GM12865 (cell line): ENCODE data around the gene TTLL10.

Experiments
- DNase-seq: peaks from one replicate; pipeline ENCODE4 v3.0.0; 2010; ENCODE audit warnings: low read depth
- H3K4me3 ChIP-seq: 2 replicates; pipeline ENCODE4 v1.5.1; 2011; ENCODE audit warnings: mild to moderate bottlenecking, low read depth, low read length, control low read depth
- TF ChIP-seq, protein P1 (sequence below): IDR thresholded peaks from 2 replicates; pipeline ENCODE4 v1.5.1; 2011; ENCODE audit warnings: low read length, control low read depth, low read depth, inconsistent platforms; ENCODE audit not compliant: insufficient read depth; ENCODE audit errors: missing control alignments

TTLL10 gene

DNA sequence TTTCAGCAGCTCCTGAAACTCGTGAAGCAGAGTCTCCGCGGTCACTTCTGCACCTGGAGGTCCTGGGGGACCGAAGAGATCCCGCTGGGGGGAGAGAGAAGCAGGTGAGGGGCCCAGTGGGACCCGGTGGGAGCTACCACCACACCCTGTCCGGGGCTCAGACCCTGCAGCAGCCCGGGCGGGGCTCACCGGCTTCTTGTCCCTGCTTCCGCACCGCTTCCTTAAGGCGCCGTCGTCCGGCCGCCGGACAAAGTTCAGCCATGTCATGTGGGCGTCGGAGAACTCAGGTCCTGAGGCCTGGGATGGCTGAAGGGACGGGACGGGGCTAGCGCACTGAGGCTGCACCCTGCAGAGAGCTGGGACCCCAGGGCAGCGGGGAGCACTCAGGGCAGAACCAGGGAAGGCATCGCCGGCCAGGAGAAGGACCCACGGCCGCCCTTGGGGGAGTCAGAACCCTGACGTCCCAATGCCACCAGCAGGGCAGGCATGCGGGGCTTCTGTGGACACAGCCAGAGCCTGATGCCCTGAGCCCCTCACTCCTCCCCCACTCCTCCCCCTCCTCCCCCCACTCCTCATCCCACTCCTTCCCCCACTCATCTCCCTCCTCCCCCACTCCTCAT lies 70.6 kb downstream of the TTLL10 start:
- no peak overlapping the region for H3K4me3 ChIP-seq
- DNase-seq, result no peak
- TF ChIP-seq, protein P1, sequence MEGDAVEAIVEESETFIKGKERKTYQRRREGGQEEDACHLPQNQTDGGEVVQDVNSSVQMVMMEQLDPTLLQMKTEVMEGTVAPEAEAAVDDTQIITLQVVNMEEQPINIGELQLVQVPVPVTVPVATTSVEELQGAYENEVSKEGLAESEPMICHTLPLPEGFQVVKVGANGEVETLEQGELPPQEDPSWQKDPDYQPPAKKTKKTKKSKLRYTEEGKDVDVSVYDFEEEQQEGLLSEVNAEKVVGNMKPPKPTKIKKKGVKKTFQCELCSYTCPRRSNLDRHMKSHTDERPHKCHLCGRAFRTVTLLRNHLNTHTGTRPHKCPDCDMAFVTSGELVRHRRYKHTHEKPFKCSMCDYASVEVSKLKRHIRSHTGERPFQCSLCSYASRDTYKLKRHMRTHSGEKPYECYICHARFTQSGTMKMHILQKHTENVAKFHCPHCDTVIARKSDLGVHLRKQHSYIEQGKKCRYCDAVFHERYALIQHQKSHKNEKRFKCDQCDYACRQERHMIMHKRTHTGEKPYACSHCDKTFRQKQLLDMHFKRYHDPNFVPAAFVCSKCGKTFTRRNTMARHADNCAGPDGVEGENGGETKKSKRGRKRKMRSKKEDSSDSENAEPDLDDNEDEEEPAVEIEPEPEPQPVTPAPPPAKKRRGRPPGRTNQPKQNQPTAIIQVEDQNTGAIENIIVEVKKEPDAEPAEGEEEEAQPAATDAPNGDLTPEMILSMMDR, result no peak

GRCh38 chr1:1245178-1245816 lies 71.6 kb downstream of the TTLL10 start:
- no peak for DNase-seq
- H3K4me3 ChIP-seq, result no peak overlapping the region
- TF ChIP-seq, protein P1, result no peak

DNA sequence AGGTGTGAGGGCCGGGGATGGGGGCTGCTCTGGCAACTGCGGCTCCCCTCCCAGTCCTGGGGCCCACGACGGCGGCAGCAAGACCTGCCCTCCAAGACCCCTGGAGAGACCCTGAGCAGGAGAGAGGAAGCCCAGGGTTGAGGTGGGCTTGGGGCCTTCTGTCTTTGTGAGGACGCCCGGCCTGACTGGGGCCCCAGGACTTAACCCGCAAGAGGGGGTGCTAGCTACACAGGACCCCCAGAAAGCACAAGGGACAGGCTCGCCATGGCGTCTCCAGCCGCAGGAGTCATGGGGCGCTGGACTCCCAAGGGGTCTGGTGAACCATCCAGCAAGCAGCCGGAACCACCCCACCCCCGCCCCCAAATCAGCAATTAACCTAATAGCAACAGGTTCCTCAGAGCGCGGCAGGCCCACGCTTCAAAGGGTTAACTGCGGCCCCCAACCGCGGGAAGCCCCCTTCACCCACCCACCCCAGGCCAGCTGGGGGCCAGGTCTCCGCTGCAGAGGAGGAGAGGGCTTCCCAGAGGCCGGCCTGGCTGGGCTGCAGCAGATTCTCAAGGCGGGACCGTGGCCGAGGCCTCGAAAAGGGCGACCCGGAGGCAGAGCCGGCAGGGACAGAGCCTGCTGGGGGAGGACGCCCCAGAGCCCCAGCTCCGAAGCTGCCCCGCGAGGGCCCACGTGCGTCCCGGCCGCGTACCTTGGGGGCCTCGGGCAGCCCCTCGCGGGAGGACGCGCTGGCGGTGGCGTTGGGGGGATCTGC lies 72.3 kb downstream of the TTLL10 start:
- no peak overlapping the region for H3K4me3 ChIP-seq
- DNase-seq, result no peak
- TF ChIP-seq, protein P1, result no peak

DNA sequence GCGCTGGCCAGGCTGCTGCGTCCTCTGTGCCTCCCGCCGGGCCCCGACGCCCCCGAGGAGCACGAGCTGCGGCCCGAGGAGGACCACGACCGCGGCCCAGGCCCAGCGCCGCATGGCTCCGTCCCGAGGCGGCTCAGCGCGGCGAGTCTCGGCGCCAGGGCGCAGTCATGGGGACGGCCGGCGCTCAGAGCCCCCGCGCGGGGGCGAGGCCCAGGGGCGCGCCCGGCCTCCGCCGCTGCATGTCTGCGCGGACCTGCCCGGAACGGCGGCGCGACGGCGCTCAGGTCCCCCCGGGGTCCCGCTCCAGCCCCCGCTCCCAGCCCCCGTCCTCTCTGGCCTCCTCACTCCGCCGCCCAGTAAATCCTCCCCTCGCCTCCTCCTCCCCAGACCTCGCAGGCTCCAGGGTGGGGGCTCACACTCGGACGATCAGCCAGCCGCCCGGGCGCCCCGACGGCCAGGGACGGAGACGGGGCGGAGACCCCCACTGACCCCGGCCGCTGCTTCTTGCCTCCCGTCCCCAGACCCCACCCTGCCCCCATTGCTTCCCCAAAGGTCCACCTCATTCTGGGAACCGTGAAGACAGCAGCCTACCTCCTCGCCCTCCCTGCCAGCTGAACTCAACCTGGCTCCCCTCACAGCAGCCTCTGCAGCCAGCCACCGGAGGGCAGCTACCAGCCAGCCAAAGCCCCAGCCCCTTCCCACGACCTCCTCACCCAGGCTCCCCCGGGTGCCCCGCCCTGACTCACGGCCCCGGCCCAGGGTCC lies 73.1 kb downstream of the TTLL10 start, which contains the start of gene C1QTNF12:
Gene C1QTNF12 (minus strand): TSS at position 146 of the 764 bp plus-strand sequence. CDS start 32 bp downstream, at position 114.
- no peak within 1 kb of the TSS for H3K4me3 ChIP-seq
- TF ChIP-seq, protein P1, result no peak
- DNase-seq, result no peak

- TF ChIP-seq, protein P1, result no peak
- H3K4me3 ChIP-seq, result no peak overlapping the region
- DNase-seq, result no peak
Measured at GRCh38 chr1:1247341-1247913, 73.7 kb downstream of the TTLL10 start.
